Lung microvascular endothelial cell (primary cell): Measurements from ENCODE around the gene NAV1. TPM values are rescaled to one million over a fixed set of nuclear protein-coding genes. Genes with fewer than 3 reads are reported as not detected.

ENCODE experiments used
- DNase-seq, 2 donors: peaks; one replicate each; pipeline versions ENCODE4 v3.0.0 to v3.0.0-alpha.2; 2010; ENCODE audit warnings: low read depth in 2 of 2
- total RNA-seq: library from RNA; depleted of rRNA; stranded (reverse); fragments of >200 nt; gene quantifications from 2 replicates; pipeline ENCODE4 v1.2.1, GENCODE V29; 2014

Gene NAV1
- total RNA-seq, 1 donor from 2014 or later = 1.6 TPM

DNA sequence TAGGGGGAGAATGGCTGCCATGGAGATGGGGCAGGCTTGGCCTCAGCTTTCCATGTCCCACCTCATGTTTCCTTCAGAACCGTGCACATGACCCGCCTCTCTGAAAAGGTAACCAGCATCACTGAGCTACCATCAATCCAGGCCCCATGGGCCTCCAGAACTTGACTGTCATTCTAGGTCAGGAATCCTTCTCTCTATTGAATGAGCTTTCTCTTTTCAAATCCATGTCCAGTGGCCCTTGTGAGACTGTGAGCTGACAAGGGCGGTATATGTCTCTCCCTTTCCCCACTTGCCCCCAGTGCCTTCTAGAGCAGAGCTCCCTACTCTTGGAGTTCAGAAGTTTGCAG is 36.4 kb upstream of the NAV1 start:
- DNase-seq = no peak

DNA sequence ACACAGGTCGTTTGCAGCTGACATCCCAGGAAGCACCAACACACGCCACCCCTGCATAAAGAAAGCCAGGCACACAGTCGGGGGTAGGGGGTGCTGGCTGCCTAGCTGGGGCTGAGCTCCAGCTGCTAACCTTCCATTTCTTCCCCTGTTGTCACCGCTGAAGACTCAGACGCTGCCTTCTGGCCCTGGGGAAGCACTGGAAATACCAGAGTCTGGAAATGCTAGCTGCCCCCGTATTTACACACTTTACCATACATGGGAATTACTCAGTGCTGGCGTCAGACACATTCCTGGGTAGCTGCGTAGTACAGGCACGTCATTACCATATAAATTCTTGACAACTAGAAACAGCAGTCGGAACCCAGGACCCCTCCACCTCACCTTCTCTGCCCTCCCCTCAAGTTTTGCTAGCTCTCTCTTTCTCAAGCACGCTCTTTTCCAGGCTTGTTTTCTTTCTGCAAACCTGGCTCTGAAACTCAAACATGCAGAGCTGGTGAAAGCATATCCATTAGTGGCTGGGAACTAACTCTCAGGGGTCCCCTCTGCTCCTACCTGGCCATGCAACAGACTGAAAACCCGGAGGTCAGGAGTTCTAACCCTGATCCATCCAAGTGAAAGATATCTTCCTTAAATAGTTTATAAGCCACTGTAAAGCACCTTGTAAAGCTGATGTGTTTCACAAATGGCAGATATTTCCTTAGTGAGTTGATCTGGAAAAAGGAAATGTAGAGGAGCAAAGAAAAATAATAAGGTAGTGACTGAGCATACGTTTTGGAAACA is 35.3 kb upstream of the NAV1 start:
- peak; percentile 91 to 96 for DNase-seq

DNA sequence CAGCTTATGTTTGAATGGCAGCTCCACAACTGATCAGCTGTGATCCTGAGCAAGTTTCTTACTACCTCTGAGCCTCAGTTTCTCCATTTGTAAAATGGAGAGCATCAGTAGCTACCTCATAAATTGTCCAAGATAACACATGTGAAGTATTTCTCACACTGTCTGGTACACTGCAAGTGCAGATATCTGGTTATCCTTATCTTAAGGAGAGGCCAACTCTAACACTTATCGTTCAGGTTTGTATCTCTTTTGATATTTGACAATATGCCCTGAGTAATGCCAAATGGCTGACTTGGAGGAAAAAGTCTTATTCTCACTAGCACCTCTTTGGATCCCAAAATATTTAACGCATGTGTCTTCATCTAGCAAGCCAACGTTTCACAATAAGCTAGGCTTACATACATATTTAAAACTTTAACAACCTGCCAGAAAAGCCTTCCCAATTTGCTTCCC is 34.7 kb upstream of the NAV1 start:
- DNase-seq = no peak

DNA sequence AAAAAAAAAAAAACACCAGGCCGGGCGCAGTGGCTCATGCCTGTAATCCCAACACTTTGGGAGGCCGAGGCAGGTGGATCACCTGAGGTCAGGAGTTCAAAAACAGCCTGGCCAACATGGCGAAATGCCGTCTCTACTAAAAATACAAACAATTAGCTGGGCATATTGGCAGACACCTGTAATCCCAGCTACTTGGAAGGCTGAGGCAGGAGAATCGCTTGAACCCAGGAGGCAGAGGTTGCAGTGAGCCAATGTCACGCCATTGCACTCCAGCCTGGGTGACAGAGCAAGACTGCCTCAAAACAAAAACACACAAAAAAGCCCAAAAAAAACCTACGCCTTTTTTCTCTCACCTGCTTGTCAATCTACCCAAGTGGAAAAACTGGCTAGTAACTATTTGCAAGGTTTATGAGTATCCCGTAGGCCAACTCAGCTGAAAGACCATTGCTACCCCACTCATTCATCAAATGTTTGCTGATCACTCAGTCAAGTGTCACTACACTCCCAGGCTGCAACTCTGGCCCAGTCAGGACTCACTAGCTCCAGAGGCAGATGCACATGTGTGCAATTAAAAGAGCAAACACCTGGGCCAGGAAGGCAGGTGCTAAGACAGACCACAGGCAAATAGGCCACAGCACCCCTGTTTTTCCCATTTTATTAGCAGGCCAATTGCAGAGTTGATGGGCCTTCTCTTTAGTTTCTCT is 34.0 kb upstream of the NAV1 start:
- DNase-seq = no peak

DNA sequence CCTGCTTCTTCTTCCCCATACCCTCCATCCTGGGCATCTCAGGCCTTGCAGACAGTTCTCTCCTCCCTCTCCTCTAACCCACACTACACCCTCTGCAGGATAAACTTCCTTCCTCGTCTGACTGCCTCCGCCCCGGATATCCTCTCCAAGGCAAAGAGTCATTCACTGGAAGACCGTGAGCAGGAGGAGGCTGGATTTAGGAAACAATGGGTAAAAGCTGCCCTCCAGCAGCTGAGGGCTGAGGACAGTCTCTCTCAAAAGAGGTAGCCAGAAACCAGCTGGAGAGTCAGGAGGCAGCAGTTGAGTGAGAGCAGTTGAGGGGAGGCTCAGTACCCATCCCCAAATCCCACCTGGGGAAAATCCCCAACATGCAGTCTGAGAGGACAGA is 33.4 kb upstream of the NAV1 start:
- DNase-seq = peak in 1 of 2 donors; percentile 84

DNA sequence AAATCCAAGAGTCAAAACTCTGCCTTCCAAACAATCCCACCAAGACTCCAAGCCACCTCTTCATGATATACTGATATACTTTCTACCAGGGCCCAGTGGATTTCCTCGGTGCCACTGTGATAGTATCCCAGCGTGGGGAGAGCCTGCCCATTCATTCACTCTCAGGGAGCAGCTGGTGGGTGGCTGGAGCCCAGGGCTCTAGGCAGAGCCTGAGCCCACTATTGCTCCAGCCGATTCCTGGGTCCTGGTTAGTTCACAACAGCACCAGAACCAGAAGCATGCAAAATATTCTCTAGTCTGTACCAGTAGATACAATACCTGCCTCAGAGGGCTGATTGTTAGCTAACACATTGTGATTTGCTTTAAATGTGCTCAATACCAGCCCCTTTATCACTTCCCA is 32.8 kb upstream of the NAV1 start:
- no peak for DNase-seq

DNA sequence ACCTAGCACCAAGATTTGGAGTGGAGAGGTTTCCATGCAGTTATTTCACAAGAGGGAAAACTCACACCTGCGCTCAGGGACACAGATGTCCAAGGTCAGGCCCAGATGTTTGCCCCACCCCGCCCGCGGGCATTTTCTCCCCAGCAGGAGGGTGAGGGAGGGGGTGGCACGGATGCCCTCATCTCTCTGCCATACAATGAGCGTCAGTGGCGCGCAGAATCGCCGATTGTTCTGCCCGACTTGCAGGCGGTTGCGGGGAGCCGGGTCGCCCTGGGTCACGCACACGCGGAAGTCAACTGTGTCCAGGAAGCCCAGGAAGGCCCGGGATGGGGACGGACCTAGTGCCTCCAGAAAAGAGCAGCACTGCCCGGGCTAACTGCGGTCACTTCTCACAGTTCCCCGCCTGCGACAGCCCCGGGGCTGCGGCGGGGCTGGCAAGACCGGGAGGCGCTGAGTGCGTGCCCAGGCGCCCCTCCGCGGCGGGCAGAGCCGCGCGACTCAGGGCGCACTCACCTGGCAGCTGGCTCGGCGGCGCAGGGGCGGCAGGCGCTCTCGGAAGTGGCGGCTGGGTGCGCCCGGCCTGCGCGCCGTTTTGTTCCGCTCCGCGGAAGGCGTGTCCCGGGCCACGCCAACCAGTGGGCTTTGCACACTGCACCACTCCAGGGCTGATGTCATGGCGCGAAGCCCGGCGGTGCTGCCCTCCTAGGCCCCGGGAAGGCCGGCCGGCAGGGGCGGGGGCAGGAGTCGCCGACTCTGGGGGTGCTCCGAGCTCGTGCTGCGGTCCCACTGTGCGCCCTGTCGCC is 32.2 kb upstream of the NAV1 start, which contains the start of gene CSRP1:
Gene CSRP1 (minus strand): TSS at position 567 of the 803 bp plus-strand sequence. CDS start 10,820 bp downstream, outside the sequence.
- DNase-seq = peak; percentile 85

DNA sequence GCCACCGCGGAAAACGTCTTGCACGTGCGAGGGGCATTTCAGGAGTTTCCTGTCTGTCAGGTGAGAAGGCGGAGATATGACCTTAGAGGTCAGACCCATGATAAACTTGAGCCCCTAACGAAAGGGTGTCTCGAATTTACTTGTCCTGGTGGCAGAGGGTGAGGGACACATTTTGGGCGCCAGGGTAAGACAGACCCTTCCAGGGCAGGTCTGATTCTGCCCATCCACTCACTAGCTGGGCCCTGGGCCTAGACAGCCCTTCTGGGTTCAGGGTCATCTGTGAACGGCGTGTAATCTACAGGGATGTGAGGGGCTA is 31.6 kb upstream of the NAV1 start:
- no peak for DNase-seq

DNA sequence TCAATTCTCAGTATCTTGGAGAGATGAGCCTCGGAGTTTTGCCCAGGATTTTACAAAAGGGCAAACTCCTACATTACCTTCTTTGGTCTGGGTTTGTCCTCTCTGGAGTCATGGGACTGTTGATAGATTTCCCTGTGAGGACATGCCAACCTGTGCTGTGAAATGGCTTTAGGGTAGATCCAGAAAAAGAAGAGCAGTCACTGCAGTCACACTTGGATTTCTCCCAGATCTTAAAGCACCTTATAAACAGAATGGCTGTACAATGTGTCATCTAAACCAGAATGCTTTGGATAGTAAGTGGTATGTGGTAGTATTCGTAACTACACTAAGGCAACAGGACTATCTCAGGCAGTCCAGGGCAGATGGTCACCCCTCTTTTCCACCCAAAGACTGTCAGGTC is 30.1 kb upstream of the NAV1 start:
- no peak for DNase-seq

DNA sequence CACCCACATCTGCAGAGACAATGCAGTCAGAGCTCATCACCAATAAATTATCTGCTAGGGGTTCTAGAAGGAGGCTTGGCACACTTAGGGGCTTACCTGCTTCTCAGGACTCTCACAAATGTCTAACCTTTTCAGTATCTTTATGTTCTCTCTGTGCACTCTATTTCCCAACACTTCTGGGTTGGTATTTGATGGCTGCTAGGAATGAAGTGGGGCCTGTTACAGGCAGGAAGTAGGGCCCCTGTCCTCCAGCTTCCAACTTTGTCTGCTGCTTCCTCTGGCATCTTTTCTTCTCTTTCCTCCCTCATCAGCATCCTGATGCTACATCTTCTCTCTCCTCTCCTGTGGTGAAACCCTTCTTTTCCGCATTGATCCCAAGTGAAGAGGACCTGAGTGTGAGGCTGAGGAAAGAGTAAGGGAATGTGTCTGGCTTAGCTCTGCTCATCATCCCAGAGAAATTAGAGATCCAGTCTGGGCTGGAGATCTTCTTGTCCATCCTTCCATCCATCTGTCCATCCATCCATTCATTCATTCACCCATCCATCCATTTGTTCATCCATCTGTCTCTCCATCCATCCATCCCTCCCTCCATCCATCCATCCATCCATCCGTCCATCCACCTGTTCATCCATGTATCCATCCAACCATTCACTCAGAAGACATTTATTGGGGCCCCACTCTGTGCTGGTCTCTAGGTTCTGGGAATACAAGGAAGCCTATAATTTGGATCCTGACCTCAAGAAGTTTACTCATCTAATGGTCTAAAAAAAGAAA is 29.1 kb upstream of the NAV1 start:
- DNase-seq = no peak

DNA sequence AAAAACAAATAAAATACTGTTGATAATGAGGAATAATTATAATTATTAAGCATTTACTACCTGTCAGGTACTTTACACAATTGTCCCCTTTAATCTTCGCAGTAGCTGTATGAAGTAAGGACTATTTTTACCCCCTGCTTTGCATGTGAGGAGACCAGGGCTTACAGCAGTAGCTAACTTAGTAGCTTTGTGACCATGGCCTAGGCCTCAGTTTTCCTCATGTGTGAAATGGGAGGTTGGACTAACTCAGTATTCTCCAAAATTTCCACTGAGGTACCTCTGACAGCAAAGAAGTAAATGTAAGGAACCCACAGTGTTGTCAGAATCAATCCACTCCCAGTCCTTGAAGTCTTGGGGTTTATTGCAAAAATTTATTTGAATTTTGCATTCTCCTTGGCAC is 28.2 kb upstream of the NAV1 start:
- no peak for DNase-seq

DNA sequence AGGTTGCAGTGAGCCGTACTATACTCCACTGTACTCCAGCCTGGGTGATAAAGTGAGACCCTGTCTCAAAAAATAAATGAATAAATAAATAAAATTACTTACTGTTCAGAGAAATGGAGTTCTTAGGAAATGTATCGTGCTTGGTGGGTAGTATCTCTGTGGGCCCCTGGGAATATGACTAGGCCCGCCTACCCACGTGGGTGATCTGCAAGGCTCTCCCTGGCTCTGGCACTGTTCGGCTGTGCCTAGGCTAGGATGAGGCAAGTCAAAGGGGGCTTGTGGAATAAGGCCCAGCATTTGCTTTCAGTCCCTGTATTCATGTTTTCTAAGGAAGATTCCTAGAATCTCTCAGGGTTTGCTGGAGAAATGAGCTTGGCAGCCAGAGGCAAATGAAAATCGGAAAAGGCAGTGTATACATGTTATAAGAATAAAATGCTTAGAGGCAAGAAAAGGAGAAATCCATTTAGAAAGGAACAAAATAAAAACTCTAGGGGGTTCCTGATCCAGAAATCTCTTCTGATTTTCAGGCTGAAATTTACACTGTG is 27.5 kb upstream of the NAV1 start:
- DNase-seq = no peak

DNA sequence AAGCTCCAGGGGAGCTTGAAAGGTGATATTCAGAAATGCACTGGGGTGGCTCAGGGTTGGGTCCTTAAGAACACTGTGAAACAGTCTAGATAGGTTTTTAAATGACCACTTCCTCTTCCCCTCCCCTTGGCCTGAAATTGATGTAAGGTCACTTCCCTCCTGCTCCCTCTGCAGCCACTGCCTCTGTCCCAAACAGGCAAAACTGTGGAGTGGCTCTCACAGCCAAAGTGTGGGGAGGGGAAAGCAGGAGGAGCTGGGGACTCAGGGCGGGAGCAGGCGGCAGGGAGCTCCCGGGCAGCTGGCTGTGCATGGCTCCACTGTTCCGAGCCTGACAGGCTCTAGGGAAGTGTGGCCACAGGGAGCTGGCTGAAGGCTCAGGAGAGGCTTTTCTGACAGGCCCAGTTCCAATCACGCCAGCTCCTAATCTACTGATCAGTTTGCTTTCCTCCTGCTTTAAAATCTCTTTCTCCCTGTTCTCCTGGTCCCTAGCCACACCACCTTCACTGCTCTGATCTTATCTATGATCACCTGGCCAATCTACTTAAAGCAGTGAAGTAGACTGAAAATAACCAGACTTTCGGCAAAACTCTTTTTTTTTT is 26.9 kb upstream of the NAV1 start:
- peak; percentile 38 to 43 for DNase-seq

DNA sequence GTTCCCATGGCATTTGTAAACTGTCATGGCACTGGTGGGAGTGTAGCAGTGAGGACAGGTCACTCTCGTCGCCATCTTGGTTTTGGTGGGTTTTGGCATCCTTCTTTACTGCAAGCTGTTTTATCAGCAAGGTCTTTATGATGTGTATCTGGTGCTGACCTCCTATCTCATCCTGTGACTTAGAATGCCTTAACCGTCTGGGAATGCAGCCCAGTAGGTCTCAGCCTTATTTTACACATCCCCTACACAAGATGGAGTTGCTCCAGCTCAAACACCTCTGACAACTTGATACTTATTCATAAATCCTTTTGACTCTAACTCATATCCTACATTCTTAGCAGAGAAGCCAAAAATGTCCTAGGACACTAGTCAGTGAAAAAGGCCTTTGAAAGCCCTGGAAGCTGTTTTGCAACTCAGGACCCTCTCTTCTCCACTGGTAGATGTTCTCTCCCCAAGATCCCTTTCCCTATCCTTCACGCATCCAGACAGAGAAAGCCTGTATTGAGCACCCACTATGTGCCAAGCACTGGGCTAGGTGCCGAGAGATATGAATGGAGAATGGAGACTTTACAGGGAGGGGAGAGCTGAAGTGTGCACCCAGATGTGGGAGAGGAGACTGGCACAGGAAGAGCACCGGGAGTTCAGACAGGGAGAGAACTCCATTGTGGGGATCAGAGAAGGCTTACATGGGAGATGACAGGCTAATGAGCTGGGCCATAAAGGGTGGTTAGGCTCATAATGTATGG is 25.3 kb upstream of the NAV1 start:
- DNase-seq = no peak

DNA sequence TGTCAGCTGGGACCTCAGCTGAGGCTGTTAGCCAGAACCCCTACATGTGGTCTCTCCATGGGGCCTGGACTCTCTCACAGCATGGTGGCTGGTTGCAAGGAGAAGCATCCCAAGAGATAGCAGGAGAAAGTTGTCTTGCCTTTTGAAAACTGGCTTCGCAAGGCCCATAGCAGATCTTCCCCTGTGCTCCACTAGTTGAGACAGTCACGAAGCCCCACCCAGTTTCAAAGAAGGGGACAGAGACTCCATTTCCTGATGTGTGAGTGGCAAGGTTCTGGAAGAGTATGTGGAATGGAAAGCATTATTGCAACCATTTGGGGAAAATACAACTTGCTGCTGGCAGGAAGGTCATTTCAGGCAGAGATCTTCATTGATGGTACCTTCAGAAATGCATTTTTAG is 24.5 kb upstream of the NAV1 start:
- DNase-seq = no peak

DNA sequence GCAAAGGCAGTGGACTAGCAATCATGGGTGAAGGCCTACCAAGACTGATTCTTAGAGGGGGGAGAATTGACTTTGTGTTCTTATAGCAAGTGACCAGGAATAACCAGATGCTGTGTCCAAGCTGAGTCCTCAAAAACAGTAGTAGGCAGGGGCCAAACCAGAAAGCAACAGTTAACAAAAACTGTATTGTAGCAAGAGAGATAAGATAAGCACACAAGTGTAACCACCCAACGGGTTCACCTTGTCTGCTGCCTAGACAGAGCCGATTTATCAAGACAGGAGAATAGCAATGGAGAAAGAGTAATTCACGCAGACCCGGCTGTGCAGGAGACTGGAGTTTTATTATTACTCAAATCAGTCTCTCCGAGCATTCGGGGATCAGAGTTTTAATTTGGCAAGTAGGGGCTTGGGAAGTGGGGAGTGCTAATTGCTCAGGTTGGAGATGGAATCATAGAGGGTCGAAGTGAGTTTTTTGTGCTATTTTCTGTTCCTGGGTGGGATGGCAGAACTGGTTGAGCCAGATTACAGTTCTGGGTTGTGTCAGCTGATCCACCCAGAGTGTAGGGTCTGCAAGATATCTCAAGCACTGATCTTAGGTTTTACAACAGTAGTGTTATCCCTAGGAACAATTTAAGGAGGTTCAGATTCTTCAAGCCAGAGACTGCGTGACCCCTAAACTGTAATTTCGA is 23.7 kb upstream of the NAV1 start:
- no peak for DNase-seq

DNA sequence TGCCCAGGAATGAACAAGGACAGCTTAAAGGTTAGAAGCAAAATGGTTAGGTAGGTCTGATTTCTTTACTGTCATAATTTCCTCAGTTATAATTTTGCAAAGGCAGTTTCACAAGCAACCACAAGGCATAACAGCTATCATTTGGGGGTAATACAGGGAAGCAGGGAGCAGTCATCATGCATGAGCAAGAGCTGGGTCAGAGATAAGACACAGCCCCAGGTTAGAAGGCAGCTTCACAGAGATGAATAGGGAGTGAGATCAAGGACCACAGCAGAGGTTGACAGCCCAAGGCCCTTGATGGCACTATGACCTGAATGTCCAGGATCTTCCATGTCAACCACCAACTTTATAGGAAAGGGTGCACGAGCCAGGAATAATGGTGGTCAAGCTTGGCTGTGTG is 23.0 kb upstream of the NAV1 start:
- DNase-seq = no peak

DNA sequence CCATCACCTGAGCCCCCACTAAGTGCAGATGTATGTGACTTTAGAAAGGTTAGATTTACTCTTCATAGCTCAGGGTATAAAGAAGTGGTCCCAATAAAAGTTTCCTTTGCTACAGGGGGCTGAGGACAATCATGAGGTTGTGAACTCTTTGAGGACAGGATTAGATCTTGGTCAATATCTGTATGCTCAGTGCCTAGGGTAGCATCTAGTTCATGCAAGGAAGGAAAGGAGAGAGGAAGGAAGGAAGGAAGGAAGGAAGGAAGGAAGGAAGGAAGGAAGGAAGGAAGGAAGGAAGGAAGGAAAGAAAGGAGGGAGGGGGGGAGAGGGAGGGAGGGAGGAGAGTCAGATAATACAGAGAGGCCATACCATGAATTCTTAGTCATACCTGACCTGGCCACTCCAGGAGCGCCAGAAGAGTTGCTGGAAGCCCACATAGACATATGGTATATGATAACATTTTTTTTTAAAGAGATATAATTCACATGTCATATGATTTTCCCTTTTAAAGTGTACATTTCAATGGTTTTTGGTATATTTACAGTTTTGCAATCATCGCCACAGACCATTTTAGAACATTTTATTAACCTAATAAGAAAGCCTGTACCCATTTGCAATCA is 22.3 kb upstream of the NAV1 start:
- no peak for DNase-seq

DNA sequence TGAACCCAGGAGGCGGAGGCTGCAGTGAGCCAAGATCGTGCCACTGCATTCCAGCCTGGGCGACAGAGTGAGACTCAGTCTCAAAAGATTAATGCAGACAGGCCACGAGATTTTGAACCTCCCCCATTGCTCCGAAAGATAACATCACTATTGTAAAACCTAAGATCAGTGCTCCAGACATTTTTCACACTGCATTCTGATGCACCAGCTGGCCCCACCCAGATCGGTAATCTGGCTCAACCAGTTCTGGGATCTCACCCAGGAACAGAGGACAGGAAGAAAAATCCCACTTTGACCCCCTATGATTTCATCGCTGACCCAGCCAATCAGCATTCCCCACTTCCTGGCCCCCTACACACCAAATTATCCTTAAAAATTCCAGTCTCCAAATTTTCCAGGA is 21.3 kb upstream of the NAV1 start:
- no peak for DNase-seq
